K562 (cell line): Measurements from ENCODE around the gene SYT6. TPM values are rescaled to one million over a fixed set of nuclear protein-coding genes. Genes with fewer than 3 reads are reported as not detected.

Experiments
- ATAC-seq: fragments of 200-7000 bp; cut with Tn5 transposase; 3 replicates; pipeline ENCODE4 v1.9.1; 2020; ENCODE audit warnings: moderate library complexity
- BruUV-seq: library from RNA; stranded (reverse); fragments of 400-500 nt; replicated peaks from 2 replicates; lab custom pipeline; 2021; lab: Mats Ljungman, UMichigan
- CTCF ChIA-PET: fragments of 300-600 bp; formaldehyde crosslinking; extraction: SDS; loops from one replicate; lab custom pipeline; 2021; ENCODE audit warnings: low intra/inter-chr PET ratio; lab: Yijun Ruan, JAX
- POLR2A ChIA-PET: fragments of 300-600, 350-650 bp; sonication (Branson Sonifier 250); formaldehyde crosslinking; extraction: SDS; loops from one replicate; lab custom pipeline; 2021; ENCODE audit warnings: antibody characterized with exemption, inconsistent platforms; lab: Yijun Ruan, JAX
- DNase-seq, 4 experiments: peaks; one replicate each; pipeline versions ENCODE4 v3.0.0 to v3.0.0-alpha.2; 2011 to 2018; ENCODE audit warnings: low spot score in 3 of 4, mixed read lengths in 3 of 4; ENCODE audit errors: extremely low read depth in 1 of 4
- FAIRE-seq: peaks from 2 replicates; lab custom pipeline; 2011; peaks lifted over from hg19 to GRCh38; lab: Jason Lieb, UNC
- H2AFZ ChIP-seq: 2 replicates; pipeline ENCODE4 v1.6.0; 2011; ENCODE audit warnings: low read depth, low read length, control low read depth, inconsistent platforms
- H3K27ac ChIP-seq: fragments of 200-600 bp; 3 replicates; pipeline ENCODE4 v1.8.0; 2011; ENCODE audit warnings: low read depth, mild to moderate bottlenecking, control low read depth, inconsistent platforms, low read length, moderate library complexity, mixed read lengths; ENCODE audit errors: extremely low read depth
- H3K27me3 ChIP-seq, 2 experiments: fragments of 300-600 bp in 1 of 2; 2 replicates in 1 of 2; 3 replicates in 1 of 2; pipeline versions ENCODE4 v1.6.0 to v1.8.0; 2011; ENCODE audit warnings: inconsistent platforms in 2 of 2, low read length in 2 of 2, mild to moderate bottlenecking in 1 of 2, mixed read lengths in 1 of 2, moderate library complexity in 1 of 2; ENCODE audit not compliant: control insufficient read depth in 2 of 2, insufficient read depth in 2 of 2
- H3K36me3 ChIP-seq: fragments of 300-600 bp; 3 replicates; pipeline ENCODE4 v1.8.0; 2011; ENCODE audit warnings: mild to moderate bottlenecking, low read length, inconsistent platforms; ENCODE audit not compliant: control insufficient read depth, insufficient read depth
- H3K4me1 ChIP-seq, 2 experiments: fragments of 200-600 bp in 1 of 2; replicated peaks in 1 of 2; 2 replicates in 1 of 2; 3 replicates in 1 of 2; pipeline versions ENCODE4 v1.5.1 to v1.8.0; 2011; ENCODE audit warnings: inconsistent platforms in 2 of 2, low read length in 2 of 2, mild to moderate bottlenecking in 1 of 2, mixed read lengths in 1 of 2, moderate library complexity in 1 of 2; ENCODE audit not compliant: control insufficient read depth in 2 of 2, insufficient read depth in 2 of 2
- H3K4me2 ChIP-seq: 2 replicates; pipeline ENCODE4 v1.6.1; 2011; ENCODE audit warnings: low read length, control low read depth, inconsistent platforms, mixed read lengths; ENCODE audit not compliant: insufficient read depth
- H3K4me3 ChIP-seq: fragments of 200-600 bp; sonication (generic), shearing (Covaris generic); 2 replicates; pipeline ENCODE4 v1.5.1; 2016; ENCODE audit warnings: control low read depth, inconsistent platforms
- H3K79me2 ChIP-seq: fragments of 200-600 bp; 3 replicates; pipeline ENCODE4 v1.8.0; 2011; ENCODE audit warnings: low read length, inconsistent platforms; ENCODE audit not compliant: control insufficient read depth, insufficient read depth
- H3K9ac ChIP-seq, 2 experiments: 2 replicates each; pipeline versions ENCODE4 v1.6.0 to v1.6.1; 2011; ENCODE audit warnings: low read depth in 2 of 2, low read length in 2 of 2, control low read depth in 1 of 2, inconsistent platforms in 1 of 2, mild to moderate bottlenecking in 1 of 2, mixed read lengths in 1 of 2; ENCODE audit not compliant: insufficient read depth in 1 of 2
- H3K9me1 ChIP-seq: one replicate; pipeline ENCODE4 v1.6.0; 2011; ENCODE audit warnings: inconsistent platforms, mild to moderate bottlenecking, low read length, moderate library complexity; ENCODE audit not compliant: control insufficient read depth, insufficient read depth
- H3K9me3 ChIP-seq: replicated peaks from 2 replicates; pipeline ENCODE4 v1.5.1; 2011; ENCODE audit warnings: low read depth, low read length, inconsistent platforms; ENCODE audit not compliant: control insufficient read depth, insufficient read depth
- H4K20me1 ChIP-seq: replicated peaks from 2 replicates; pipeline ENCODE4 v1.6.1; 2011; ENCODE audit warnings: low read length, inconsistent platforms, mixed read lengths; ENCODE audit not compliant: control insufficient read depth, insufficient read depth
- E2F1 ChIP-seq: sonication (generic); formaldehyde crosslinking; IDR thresholded peaks from 2 replicates; pipeline ENCODE4 v1.8.1; 2023; ENCODE audit warnings: mild to moderate bottlenecking, missing genetic modification reagents, moderate library complexity
- EHMT2 ChIP-seq: fragments of 450-650 bp; IDR thresholded peaks from 2 replicates; pipeline ENCODE4 v1.6.1; 2018; ENCODE audit warnings: antibody characterized with exemption
- ELK1 ChIP-seq: sonication (generic); formaldehyde crosslinking; IDR thresholded peaks from 2 replicates; pipeline ENCODE4 v1.8.1; 2022; ENCODE audit warnings: missing genetic modification reagents
- FOXP4 ChIP-seq: sonication (generic); formaldehyde crosslinking; IDR thresholded peaks from 2 replicates; pipeline ENCODE4 v1.8.0; 2022; ENCODE audit warnings: mild to moderate bottlenecking, missing genetic modification reagents, borderline replicate concordance
- IRF1 ChIP-seq: sonication (generic); formaldehyde crosslinking; IDR thresholded peaks from 2 replicates; pipeline ENCODE4 v1.8.0; 2022; ENCODE audit warnings: missing genetic modification reagents, mild to moderate bottlenecking, borderline replicate concordance
- IRF9 ChIP-seq: fragments of 450-650 bp; IDR thresholded peaks from 2 replicates; pipeline ENCODE4 v1.6.1; 2016; ENCODE audit warnings: missing biosample characterization, missing genetic modification characterization
- L3MBTL2 ChIP-seq: fragments of 450-650 bp; IDR thresholded peaks from 2 replicates; pipeline ENCODE4 v1.6.1; 2016; ENCODE audit warnings: mild to moderate bottlenecking, moderate library complexity
- MCM5 ChIP-seq: fragments of 450-650 bp; IDR thresholded peaks from 2 replicates; pipeline ENCODE4 v1.6.1; 2016; ENCODE audit warnings: low read depth
- SNRNP70 ChIP-seq: fragments of 200-400 bp; formaldehyde crosslinking; optimal IDR thresholded peaks from 2 replicates; pipeline ENCODE3; 2017; ENCODE audit warnings: low read depth, low read length
- SP2 ChIP-seq: IDR thresholded peaks from 2 replicates; pipeline ENCODE4 v1.6.1; 2011; ENCODE audit warnings: mild to moderate bottlenecking, low read depth, low read length, moderate library complexity; ENCODE audit not compliant: poor library complexity, severe bottlenecking; ENCODE audit errors: extremely low read depth
- ZC3H4 ChIP-seq: sonication (generic); formaldehyde crosslinking; IDR thresholded peaks from 2 replicates; pipeline ENCODE4 v1.9.0; 2021; ENCODE audit warnings: missing genetic modification reagents, borderline replicate concordance
- ZNF165 ChIP-seq: fragments of 250-450 bp; sonication (Bioruptor Pico); IDR thresholded peaks from 2 replicates; pipeline ENCODE4 v1.4.0; 2020; ENCODE audit warnings: borderline replicate concordance
- ZNF551 ChIP-seq: fragments of 250-450 bp; sonication (Bioruptor Pico); IDR thresholded peaks from 2 replicates; pipeline ENCODE4 v1.5.0; 2021; ENCODE audit warnings: mild to moderate bottlenecking, moderate library complexity
- ZNF778 ChIP-seq: fragments of 450-650 bp; formaldehyde crosslinking; IDR thresholded peaks from 2 replicates; pipeline ENCODE4 v1.4.0; 2020; ENCODE audit warnings: mild to moderate bottlenecking, moderate library complexity
- WGBS: fragments of 100-300 bp; shearing (Covaris generic); methylation state at CpG from one replicate; pipeline ENCODE4 v1.1.6; 2016; ENCODE audit warnings: low coverage, mixed read lengths; ENCODE audit not compliant: insufficient coverage; ENCODE audit errors: missing lambda C conversion rate; 5-methylcytosine and 5-hydroxymethylcytosine counted together
- in situ Hi-C: fragments of 300-500 bp; cut with MboI; formaldehyde crosslinking; loops from 4 replicates; pipeline ENCODE4 v1.15.0; 2018; ENCODE audit warnings: inconsistent platforms, mixed read lengths
- intact Hi-C: fragments of 100-400 bp; cut with micrococcal nuclease; formaldehyde crosslinking; loops from 2 replicates; pipeline ENCODE4 v1.14.2; 2022
- polyA plus RNA-seq, 8 experiments: library from polyadenylated mRNA; depleted of rRNA in 4 of 8; stranded (reverse) in 5 of 8; unstranded in 3 of 8; fragments of >200 nt; fragmentation: Nextera tagmentation in 2 of 8; fragmentation: Illumina TruSeq in 1 of 8; extraction: Ambion mirVana in 2 of 8; extraction: Trizol in 1 of 8; gene quantifications; 2 replicates each; pipeline versions ENCODE4 v1.2.1 to v1.2.3, GENCODE V29; 2011 to 2014; ENCODE audit warnings: inconsistent platforms in 1 of 8, missing spikeins in 1 of 8
- total RNA-seq, 7 experiments: library from RNA; depleted of rRNA in 6 of 7; stranded (reverse); fragments of >200 nt in 6 of 7; fragmentation: Illumina TruSeq in 2 of 7; extraction: Trizol in 2 of 7; gene quantifications; 2 replicates each; pipeline versions ENCODE4 v1.2.1 to v1.2.3, GENCODE V29; 2011 to 2021; ENCODE audit warnings: low replicate concordance in 1 of 7

SYT6 gene
- total and polyA plus RNA-seq, 9 of the 15 experiments (the other 6 are each of a cell fraction or from before 2014, with no cell fraction given), result 0.06 TPM; not detected in 8

GRCh38 chr1:114111731-114112641 is 41.7 kb downstream of the SYT6 start:
- Histone ChIP-seq H3K4me3 (no peak overlapping the region), H3K9me1 (no peaks in the 10 kb centered on the region), H2AFZ (no peak overlapping the region), H3K9ac (no peak overlapping the region; a peak in 1 of 4 replicates), H3K27me3 (peaks cover 30 to 71% of the 10 kb centered on the region in 2 experiments), H3K4me2 (no peak overlapping the region), H4K20me1 (no peaks in the 10 kb centered on the region; the same call in 1 of the 2 replicates), H3K4me1 (peaks cover 0 to 4% of the 10 kb centered on the region in 2 experiments; a peak in 2 of 5 replicates), H3K27ac (no peak overlapping the region), H3K9me3 (no peaks in the 10 kb centered on the region), H3K36me3 (no peaks in the 10 kb centered on the region), H3K79me2 (no peaks in the 10 kb centered on the region)
- DNase-seq, result no peak
- BruUV-seq, result no TSS peak
- POLR2A ChIA-PET, result interaction anchor here (0.6 to 1.7 kb wide), 4 partner anchors 11 to 1698 kb away, joined by 3 to 6 read pairs (median 4); no protein-coding TSS in a partner anchor
- in situ Hi-C loops, result no loop called here
- no peak for FAIRE-seq
- WGBS, result under 1% methylated on average over 23 of the region's 23 CpGs
- CTCF ChIA-PET, result no interaction called here
- no peak for ATAC-seq
- intact Hi-C loops, result no loop called here
- TF ChIP-seq ZC3H4 (no peak), ELK1 (CRISPR knock-in tag) (no peak), IRF1 (CRISPR knock-in tag) (no peak), ZNF778 (CRISPR knock-in tag) (no peak), FOXP4 (CRISPR knock-in tag) (no peak), MCM5 (no peak), IRF9 (tag) (no peak), ZNF551 (CRISPR knock-in tag) (no peak), E2F1 (CRISPR knock-in tag) (no peak), ZNF165 (CRISPR knock-in tag) (no peak), EHMT2 (no peak), SP2 (no peak), L3MBTL2 (no peak), SNRNP70 (no peak)
